DLD1 (cell line): ENCODE results near the gene NDRG4.
"Not testable (repeated sequence)": the region's sequence is repeated elsewhere in the genome, so short reads cannot be mapped to it uniquely, and the experiment has no call there.

Source experiments
- in situ Hi-C: cut with HindIII; loops from 2 replicates; pipeline ENCODE4 v1.10.0; 2017; ENCODE audit warnings: low sequenced_read_pairs

The NDRG4 gene

GRCh38 chr16:58464916-58465731, 34.8 kb upstream of the NDRG4 start:
- in situ Hi-C loops, result no loop called here

- in situ Hi-C loops, result no loop called here
Observed at GRCh38 chr16:58465817-58466216, 34.1 kb upstream of the NDRG4 start.

GRCh38 chr16:58466396-58466795, 33.5 kb upstream of the NDRG4 start:
- in situ Hi-C loops, result no loop called here

- in situ Hi-C loops, result no loop called here
Observed at GRCh38 chr16:58467905-58468304, 32.0 kb upstream of the NDRG4 start.

- in situ Hi-C loops, result no loop called here
Observed at GRCh38 chr16:58471209-58471975, 28.6 kb upstream of the NDRG4 start.

GRCh38 chr16:58472266-58472665, 27.7 kb upstream of the NDRG4 start:
- in situ Hi-C loops, result no loop called here

- in situ Hi-C loops, result no loop called here
Observed at GRCh38 chr16:58472827-58473226, 27.1 kb upstream of the NDRG4 start.

- in situ Hi-C loops, result no loop called here
Observed at GRCh38 chr16:58474296-58474695, 25.6 kb upstream of the NDRG4 start.

- in situ Hi-C loops, result no loop called here
Observed at GRCh38 chr16:58475091-58475619, 24.8 kb upstream of the NDRG4 start.

- in situ Hi-C loops, result no loop called here
Observed at GRCh38 chr16:58476791-58477190, 23.2 kb upstream of the NDRG4 start.

- in situ Hi-C loops, result no loop called here
Observed at GRCh38 chr16:58478427-58478826, 21.5 kb upstream of the NDRG4 start.

GRCh38 chr16:58481226-58481869, 18.6 kb upstream of the NDRG4 start:
- in situ Hi-C loops, result no loop called here

GRCh38 chr16:58481931-58482330, 18.0 kb upstream of the NDRG4 start:
- in situ Hi-C loops, result no loop called here

GRCh38 chr16:58485184-58485887, 14.6 kb upstream of the NDRG4 start:
- in situ Hi-C loops, result no loop called here

GRCh38 chr16:58487566-58488351, 12.2 kb upstream of the NDRG4 start:
- in situ Hi-C loops, result no loop called here

GRCh38 chr16:58488531-58488930, 11.4 kb upstream of the NDRG4 start:
- in situ Hi-C loops, result no loop called here

- in situ Hi-C loops, result no loop called here
Observed at GRCh38 chr16:58490065-58490464, 9.9 kb upstream of the NDRG4 start.

- in situ Hi-C loops, result not testable (repeated sequence)
Observed at GRCh38 chr16:58490539-58490938, 9.4 kb upstream of the NDRG4 start.

GRCh38 chr16:58492066-58492465, 7.9 kb upstream of the NDRG4 start:
- in situ Hi-C loops, result no loop called here

GRCh38 chr16:58492735-58493134, 7.2 kb upstream of the NDRG4 start:
- in situ Hi-C loops, result no loop called here
